PFSK-1 (cell line): ENCODE measurements around the gene WRAP73.

Source experiments
- FOXP2 ChIP-seq: optimal IDR thresholded peaks from 2 replicates; pipeline ENCODE3; 2011; ENCODE audit warnings: borderline replicate concordance, control low read depth, inconsistent platforms; ENCODE audit not compliant: insufficient read depth; ENCODE audit errors: extremely low read length, extremely low read depth
- POLR2AphosphoS5 ChIP-seq: IDR thresholded peaks from 2 replicates; pipeline ENCODE4 v1.6.1; 2012; ENCODE audit warnings: low read depth, mild to moderate bottlenecking, control low read depth, low read length, moderate library complexity
- REST ChIP-seq, 2 experiments: IDR thresholded peaks; 2 replicates each; pipeline versions ENCODE4 v1.6.1 to v1.8.0; 2011 to 2012; ENCODE audit warnings: low read depth in 2 of 2, low read length in 2 of 2, control low read depth in 1 of 2, inconsistent platforms in 1 of 2, mild to moderate bottlenecking in 1 of 2, moderate library complexity in 1 of 2; ENCODE audit not compliant: insufficient read depth in 1 of 2
- SIN3A ChIP-seq: IDR thresholded peaks from 2 replicates; pipeline ENCODE4 v1.6.1; 2012; ENCODE audit warnings: mild to moderate bottlenecking, low read length, moderate library complexity, borderline replicate concordance; ENCODE audit not compliant: insufficient read depth
- TAF1 ChIP-seq: IDR thresholded peaks from 2 replicates; pipeline ENCODE4 v1.6.1; 2012; ENCODE audit warnings: low read length, control low read depth, borderline replicate concordance; ENCODE audit not compliant: insufficient read depth

Gene WRAP73

GRCh38 chr1:3620708-3621107 lies 29.2 kb downstream of the WRAP73 start:
- no peak for TF ChIP-seq POLR2AphosphoS5

GRCh38 chr1:3618881-3619671 lies 30.8 kb downstream of the WRAP73 start:
- TF ChIP-seq SIN3A (no peak), REST (IDR thresholded peaks at IDR 0.05; ENCODE audit: insufficient read depth in 1 of 2, low read depth in 2 of 2, low read length in 2 of 2) (no peak), TAF1 (no peak), POLR2AphosphoS5 (no peak), FOXP2 (no peak)

DNA sequence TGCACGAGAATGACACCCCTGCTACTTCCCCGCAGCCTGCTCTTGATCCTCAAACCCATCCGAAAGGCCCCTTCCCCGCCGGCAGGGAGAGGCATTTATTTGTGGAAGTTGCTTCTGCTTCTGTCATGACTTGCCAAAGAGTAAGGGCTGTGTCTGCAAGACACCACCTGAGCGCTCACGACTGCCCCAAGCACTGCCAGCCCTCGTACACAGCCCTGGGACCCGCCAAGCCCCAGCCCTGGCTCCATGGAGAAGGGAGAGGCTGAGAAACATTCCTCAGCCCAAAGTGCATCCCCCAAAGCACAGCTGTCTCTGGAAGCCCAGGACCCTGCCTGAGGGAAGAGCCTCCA lies 31.4 kb downstream of the WRAP73 start:
- TF ChIP-seq SIN3A, result no peak
- no peak for TF ChIP-seq TAF1
- TF ChIP-seq REST (IDR thresholded peaks at IDR 0.05; ENCODE audit: insufficient read depth in 1 of 2, low read depth in 2 of 2, low read length in 2 of 2), result no peak
- no peak for TF ChIP-seq POLR2AphosphoS5
- TF ChIP-seq FOXP2, result no peak

GRCh38 chr1:3617806-3618345 lies 32.0 kb downstream of the WRAP73 start:
- TF ChIP-seq FOXP2, result no peak
- no peak for TF ChIP-seq TAF1
- no peak for TF ChIP-seq SIN3A

DNA sequence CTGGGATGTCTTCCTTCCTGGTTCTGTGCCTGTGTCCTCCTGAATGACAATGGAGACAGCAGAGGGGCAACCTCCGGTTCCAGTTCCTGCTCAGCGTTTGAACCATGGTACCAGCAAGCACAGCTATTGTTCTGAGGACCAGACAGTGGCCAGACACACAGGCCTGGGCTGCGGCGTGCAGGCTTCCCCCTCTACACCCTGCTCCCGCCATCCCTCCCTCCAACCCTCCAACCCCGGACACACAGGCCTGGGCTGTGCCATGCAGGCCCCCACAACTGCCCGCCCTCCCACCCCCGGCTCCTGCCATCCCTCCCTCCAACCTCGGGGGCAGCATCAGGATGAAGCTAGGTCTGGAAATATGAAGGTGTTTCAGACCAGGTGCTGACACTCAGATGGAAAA lies 33.0 kb downstream of the WRAP73 start:
- TF ChIP-seq REST (IDR thresholded peaks at IDR 0.05; ENCODE audit: insufficient read depth in 1 of 2, low read depth in 2 of 2, low read length in 2 of 2), result no peak
- TF ChIP-seq POLR2AphosphoS5, result no peak

DNA sequence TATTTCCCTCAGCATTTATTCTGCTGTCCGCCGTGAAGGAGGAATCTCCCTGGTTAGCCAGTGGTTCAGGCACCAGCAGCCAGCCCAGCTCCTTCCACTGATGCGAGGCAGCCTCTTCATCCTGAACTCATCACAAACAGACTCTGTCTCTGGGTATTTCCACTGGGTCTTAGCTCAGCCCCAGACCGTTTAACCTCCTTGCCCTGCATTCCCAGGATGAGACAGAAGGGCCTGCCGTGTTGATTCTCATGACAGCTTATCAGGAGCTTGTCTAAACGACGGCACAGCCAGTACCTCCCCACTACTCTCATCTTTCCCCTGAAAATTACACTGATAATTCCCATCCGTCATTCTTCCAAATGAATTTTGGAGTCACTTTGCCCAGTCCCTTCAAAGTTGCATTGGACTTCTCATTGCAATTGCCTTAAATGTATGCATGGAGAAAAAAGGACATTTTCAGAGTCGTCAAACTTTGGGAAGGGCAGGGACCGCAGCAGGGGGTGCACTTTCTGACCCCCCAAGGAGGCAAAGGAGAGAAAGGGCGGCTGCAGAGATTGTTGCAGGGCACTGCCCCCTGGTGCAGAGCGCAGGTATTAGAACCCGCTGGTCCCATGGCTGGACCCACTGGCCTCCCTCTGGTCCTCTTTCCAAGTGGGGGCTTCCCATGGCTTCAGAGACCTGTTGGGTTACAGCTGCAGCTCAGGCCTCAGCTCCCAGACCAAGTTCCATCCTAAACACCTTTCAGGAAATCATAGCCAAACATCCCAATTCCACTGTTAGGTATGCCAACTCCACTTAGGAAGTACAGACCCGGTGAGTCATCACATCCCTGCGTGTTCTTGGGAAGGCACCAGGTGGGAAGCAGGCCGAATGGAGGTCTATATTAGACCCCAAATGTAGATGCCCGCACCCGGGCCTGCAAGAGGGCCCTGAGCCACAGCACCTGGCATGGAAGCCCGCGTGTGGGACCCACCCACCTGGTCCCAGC lies 34.9 kb downstream of the WRAP73 start:
- TF ChIP-seq REST (IDR thresholded peaks at IDR 0.05; ENCODE audit: insufficient read depth in 1 of 2, low read depth in 2 of 2, low read length in 2 of 2), result no peak
- TF ChIP-seq TAF1, result no peak
- TF ChIP-seq FOXP2, result no peak
- TF ChIP-seq SIN3A, result no peak
- TF ChIP-seq POLR2AphosphoS5, result no peak
